HG03039 (cell line): ENCODE measurements around the gene PPCDC.
A peak's percentile ranks its signal among the peaks of the same experiment; 100 is the strongest.

Experiments
- ATAC-seq: cut with Tn5 transposase; IDR thresholded peaks from one replicate; pipeline ENCODE4 v1.9.1; 2021; ENCODE audit warnings: mild to moderate bottlenecking, moderate library complexity; ENCODE audit not compliant: unreplicated experiment

PPCDC gene

GRCh38 chr15:75008629-75009326 is 14.6 kb upstream of the PPCDC start:
- peak; percentile 46 for ATAC-seq

DNA sequence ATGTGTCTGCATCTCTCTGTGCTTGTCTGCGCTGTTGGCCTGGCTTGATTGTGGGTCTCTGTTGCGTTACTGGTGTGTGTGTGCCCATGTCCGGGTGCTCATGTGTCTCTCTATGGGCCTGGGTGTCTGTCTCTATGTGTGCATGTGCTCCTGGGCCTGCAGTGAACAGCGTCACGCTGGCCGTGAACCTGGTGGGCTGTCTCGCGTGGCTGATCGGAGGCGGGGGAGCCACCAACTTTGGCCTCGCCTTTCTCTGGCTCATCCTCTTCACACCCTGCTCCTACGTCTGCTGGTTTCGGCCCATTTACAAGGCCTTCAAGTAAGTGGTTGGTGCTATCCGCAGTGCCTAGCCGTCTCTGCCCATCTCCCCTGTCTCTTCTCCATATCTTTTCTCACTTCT is 7.0 kb upstream of the PPCDC start:
- no peak for ATAC-seq

DNA sequence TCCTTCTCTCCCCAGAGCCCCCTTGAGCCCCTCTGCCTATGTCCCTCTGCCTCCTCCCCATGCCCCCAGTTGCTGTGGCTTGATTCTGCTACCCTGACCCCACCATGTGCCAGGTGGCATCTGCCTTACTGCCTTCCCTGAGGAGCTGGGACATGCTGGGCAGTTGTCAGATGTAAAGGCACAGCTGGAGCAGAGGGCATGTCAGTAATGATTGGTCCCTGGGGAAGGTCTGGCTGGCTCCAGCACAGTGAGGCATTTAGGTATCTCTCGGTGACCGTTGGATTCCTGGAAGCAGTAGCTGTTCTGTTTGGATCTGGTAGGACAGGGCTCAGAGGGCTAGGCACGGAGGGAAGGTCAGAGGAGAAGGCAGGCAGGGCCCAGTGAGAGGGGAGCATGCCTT is 3.5 kb upstream of the PPCDC start:
- ATAC-seq, result no peak

DNA sequence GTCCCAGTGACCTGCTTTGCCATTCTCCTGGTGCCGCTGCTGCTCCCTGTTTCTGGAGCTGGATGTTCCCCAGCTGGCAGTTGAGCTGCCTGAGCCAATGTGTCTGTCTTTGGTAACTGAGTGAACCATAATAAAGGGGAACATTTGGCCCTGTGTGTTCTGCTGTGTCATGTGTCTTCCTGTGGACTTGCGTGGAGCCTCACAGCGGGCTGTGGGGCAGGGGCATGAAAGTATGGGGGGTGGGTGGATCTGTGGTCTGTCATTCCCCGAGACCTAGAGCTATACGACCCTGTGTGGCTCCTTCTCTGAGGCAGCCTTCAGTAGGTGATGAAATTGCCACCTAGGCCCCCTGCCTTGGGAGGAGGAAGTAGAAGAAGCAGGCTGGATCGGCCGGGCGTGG is 2.0 kb upstream of the PPCDC start:
- no peak for ATAC-seq

DNA sequence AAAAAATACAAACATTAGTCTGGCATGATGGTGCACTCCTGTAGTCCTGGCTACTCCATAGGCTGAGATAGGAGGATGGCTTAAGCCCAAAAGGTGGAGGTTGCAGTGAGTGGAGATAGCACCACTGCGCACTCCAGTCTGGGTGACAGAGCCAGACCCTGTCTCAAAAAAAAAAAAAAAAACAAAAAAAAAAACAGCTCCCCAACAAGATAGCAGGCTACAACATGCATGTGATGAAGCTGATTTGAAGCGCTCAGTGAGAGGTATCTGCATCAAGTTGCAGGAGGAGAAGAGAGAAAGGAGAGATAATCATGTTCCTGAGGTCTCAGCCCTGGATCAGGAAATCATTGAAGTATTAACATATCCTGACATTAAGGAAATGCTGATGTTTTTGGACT is 608 bp upstream of the PPCDC start:
- ATAC-seq, result no peak

GRCh38 chr15:75023872-75024636 is 664 bp downstream of the PPCDC start:
- no peak for ATAC-seq

DNA sequence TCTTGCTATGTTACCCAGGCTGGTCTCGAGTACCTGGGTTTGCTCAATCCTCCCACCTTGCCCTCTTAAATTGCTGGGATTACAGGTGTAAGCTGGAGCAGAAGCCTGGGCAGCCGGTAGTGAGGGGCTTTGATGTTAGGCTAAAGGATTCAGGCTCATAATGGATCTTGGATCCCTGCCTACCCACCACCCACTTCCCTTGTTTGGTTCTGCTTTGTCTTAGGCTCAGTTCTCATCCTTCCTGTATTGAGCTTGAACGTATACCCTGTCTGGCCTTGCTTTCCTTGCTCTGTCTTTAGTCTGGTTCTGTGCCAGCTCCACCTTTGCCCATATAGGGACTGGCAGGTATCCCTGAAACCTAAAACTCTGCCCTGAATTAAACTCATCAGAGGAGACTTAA is 1.7 kb downstream of the PPCDC start:
- ATAC-seq, result no peak

- ATAC-seq, result no peak
These were observed 2.3 kb downstream of the PPCDC start for GRCh38 chr15:75025548-75026260.

GRCh38 chr15:75027551-75027950 is 4.2 kb downstream of the PPCDC start:
- ATAC-seq, result no peak

- ATAC-seq, result no peak
These were observed 5.6 kb downstream of the PPCDC start for GRCh38 chr15:75028991-75029377.

DNA sequence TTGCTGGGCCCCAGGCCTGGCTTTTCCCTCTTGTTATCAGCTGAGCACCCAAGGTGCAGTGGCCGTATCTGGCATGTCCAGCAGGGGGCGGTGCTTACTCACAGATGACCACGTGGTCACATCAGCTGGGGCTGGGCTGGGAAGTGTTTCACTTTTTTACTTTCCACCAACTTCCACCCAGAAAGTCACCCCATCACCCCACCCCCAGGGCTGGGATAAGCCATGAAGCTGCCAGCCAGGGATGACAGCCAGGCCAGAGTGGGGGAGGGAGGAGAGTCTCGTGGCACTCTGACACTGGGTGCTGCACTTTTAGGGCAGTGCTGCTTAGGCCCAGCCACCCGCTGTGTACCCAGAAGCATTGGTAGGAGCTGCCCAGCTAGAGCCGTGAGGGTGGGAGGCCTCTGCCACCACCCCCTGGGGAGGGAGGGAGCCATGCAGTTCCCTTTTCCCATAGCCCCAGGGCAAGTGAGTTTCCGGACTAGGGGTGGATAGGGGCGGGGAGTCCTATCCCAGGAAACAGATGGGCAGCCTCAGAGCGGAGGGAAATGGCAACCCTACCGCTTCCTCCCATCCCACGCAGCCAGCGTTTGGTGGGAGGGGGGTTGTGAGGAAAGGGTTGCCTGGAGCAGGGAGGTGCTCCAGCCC is 6.1 kb downstream of the PPCDC start:
- ATAC-seq, result peak; percentile 31

DNA sequence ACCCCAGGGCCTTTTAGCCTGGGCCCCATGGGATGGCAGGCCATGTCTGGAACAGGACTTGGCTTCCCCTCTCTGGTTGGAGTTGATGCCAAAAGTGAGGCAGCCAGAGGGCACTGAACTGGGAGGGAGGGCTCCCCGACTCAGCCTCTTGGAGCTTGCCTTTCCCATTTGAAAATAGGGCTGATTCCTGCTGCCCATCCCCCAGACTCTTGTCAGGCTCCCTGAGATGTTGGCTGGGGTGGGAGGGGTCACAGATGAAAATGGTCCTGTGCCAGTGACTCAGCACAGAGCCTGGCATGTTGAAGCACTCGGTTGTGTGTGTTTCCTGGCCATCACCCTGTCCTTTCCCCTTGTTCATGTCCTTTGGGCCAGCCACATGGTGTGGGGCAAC is 6.6 kb downstream of the PPCDC start:
- ATAC-seq, result no peak

DNA sequence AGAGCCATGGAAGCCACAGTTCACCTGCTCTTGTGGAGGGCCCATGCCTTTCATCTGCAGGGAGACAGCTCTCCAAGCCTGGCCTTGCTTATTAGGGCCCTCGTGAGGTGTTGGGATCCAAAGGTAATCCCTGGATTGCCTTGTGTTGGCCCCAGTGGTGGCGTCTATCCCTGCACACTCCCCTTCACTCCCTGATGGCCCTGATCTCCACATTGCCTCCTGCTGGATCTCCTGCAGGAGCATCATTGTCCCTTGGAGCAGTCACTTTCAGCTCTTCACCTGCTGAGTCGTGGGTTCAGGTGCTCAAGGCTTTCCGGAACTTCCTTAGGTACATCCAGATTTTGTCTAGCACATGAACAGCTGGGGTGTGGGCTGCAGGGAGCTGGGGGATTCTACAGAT is 7.0 kb downstream of the PPCDC start:
- ATAC-seq, result no peak

GRCh38 chr15:75031848-75032247 is 8.5 kb downstream of the PPCDC start:
- ATAC-seq, result no peak

GRCh38 chr15:75032395-75032794 is 9.0 kb downstream of the PPCDC start:
- ATAC-seq, result no peak

DNA sequence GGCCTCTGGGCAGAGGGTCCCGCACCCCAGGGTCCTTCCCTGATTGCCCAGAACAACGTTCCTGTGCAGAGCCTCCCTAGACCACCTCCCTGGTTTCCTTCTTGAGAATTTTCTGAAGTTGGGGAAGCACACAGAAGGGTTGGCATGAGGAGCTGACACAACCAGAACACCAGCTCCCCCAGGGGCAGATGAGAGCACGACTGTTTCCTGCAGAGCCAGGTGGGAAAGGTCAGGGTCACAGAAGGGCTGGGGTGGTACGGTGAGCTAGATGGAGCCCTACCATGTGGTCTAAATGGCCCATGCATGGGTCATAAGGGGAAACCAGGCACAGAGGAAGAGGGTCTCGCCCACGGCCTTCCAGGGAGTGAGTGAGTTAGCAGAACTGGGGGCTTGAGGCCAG is 10.4 kb downstream of the PPCDC start:
- ATAC-seq, result no peak

DNA sequence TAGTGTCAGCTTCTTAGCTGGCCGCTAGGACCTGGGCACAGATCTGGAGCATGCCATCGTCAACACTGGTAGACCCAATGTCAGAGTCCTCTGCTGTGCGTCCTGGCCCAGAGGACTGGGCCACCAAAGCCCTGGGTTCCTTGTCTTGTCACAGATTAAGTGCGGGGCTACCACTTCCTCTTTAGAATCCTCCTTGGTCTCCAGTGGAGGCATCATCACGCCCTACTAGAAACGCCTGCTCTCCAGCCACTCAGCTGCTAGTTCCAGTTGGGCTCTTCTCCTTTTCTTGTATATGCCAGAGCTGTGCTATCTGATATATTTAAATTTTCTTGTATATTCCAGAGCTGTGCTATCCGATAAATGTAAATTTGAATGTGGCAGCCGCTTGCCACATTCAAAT is 11.2 kb downstream of the PPCDC start:
- no peak for ATAC-seq

DNA sequence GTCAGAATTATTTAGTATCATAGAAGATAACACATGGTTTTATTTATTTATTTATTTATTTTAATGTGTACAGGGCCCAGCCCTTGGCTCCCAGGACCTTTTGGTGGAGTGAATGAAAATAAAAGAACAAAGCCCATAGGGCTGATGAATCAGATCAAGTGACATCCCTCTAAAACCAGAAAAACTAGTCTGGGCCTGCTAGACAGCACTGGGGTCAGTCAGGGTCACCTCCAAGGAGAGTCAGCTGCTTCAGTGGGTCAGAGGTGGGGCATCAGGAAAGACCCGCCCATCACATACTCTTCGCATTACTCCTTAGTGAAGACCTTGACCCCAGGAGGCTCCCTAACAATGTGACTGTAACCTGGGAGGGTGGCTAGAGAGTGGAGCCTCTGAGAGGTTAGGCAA is 12.8 kb downstream of the PPCDC start:
- no peak for ATAC-seq

DNA sequence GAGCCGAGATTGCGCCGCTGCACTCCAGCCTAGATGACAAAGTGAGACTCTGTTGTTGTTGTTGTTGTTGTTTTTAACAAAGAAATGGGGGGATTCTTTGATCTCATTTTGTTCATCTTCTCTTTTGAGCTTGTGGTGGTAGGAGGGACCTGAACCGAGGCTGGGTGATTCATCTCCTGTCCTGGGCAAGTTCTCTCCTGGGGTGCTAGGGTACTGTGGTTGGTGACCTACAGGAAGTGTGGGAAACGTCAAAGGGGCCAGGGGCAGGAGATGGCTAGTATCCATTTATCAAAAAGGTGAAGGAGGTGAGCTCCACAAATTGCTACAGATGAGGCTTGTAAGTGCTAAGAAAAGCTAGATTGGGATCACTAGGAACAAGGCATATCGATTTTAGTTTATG is 14.3 kb downstream of the PPCDC start:
- ATAC-seq, result no peak

DNA sequence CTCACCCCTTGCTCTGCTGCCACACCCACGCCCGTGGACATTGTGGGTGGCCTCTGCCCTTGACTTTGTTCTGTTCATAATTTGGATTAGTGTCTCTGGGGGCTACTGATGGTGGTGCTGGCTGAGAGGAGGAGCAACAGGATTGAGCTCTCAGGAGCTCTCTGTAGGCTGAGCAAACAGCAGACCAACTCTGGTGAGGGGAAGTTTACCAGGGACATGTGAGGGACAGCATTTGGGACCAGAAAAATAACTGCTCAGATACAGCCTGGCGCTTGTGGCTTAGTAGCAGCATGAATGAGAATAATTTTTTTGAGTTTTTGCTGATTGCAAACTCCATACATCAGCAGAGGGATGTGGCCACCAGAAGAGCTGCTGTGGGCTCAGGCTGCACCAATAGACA is 14.8 kb downstream of the PPCDC start:
- no peak for ATAC-seq

DNA sequence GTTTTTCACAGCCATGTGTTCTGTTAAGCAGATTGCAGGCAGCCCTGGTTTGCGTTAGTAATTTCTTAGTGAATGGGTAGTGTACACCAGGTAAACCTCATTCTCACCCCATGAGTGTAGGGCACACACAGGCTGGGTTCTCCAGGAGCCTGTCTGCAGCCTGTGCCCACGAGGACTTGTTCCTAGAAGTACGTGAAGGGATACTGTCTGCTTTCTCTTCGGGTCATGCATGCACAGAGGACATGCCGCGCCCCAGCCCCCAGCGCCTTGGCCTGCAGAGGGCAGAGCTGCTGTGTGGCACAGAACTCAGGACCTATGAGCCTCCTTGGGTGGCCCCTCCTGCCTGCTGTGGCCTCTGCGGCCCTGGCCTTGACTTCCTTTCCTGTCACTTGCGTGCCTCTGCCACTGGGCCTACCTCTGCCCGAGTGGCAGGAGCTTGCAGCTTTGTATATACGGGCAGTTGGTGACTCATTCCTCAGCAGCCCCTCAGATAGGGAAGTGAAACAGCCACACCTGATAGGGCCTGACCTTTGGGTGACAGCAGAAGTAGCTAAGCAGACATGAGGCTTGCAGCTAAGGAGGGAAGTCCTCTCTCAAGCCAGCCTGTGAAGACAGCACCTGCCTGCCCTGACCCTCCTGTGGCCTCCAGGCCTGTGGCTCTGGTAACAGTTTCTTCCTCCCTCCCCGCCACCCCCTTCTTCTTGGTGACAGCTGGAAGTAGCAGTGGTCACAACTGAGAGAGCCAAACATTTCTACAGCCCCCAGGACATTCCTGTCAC is 19.5 kb downstream of the PPCDC start:
- ATAC-seq, result peak; percentile 62
